ENCODE measurements around the gene PNPLA6.

GRCh38 chr19:7516333-7516732 is 19.2 kb upstream of the PNPLA6 start:
- TF ChIP-seq POLR2A (IDR thresholded peaks at IDR 0.05; ENCODE audit: extremely low read depth, insufficient read length) = no peak
- TF ChIP-seq, protein P1, sequence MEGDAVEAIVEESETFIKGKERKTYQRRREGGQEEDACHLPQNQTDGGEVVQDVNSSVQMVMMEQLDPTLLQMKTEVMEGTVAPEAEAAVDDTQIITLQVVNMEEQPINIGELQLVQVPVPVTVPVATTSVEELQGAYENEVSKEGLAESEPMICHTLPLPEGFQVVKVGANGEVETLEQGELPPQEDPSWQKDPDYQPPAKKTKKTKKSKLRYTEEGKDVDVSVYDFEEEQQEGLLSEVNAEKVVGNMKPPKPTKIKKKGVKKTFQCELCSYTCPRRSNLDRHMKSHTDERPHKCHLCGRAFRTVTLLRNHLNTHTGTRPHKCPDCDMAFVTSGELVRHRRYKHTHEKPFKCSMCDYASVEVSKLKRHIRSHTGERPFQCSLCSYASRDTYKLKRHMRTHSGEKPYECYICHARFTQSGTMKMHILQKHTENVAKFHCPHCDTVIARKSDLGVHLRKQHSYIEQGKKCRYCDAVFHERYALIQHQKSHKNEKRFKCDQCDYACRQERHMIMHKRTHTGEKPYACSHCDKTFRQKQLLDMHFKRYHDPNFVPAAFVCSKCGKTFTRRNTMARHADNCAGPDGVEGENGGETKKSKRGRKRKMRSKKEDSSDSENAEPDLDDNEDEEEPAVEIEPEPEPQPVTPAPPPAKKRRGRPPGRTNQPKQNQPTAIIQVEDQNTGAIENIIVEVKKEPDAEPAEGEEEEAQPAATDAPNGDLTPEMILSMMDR (IDR thresholded peaks at IDR 0.05; ENCODE audit: low read depth, low read length) = no peak
- no peak for TF ChIP-seq MYC (IDR thresholded peaks at IDR 0.05; ENCODE audit: low read depth, low read length)
- TF ChIP-seq, protein P2, sequence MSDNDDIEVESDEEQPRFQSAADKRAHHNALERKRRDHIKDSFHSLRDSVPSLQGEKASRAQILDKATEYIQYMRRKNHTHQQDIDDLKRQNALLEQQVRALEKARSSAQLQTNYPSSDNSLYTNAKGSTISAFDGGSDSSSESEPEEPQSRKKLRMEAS (IDR thresholded peaks at IDR 0.05; ENCODE audit: low read depth, low read length) = no peak
